Neuron (in vitro differentiated cells): ENCODE measurements around the gene ZNF324B.
"Not testable (repeated sequence)": the region's sequence is repeated elsewhere in the genome, so short reads cannot be mapped to it uniquely, and the experiment has no call there.

Experiments
- H2AFZ ChIP-seq: one replicate; pipeline ENCODE4 v1.6.1; 2013; ENCODE audit warnings: low read depth, mild to moderate bottlenecking, inconsistent platforms, low read length, moderate library complexity
- H3K27me3 ChIP-seq: one replicate; pipeline ENCODE4 v1.6.1; 2013; ENCODE audit warnings: low read length; ENCODE audit not compliant: insufficient read depth
- H3K36me3 ChIP-seq: one replicate; pipeline ENCODE4 v1.6.1; 2013; ENCODE audit warnings: low read length; ENCODE audit not compliant: insufficient read depth
- H3K4me1 ChIP-seq: one replicate; pipeline ENCODE4 v1.6.1; 2013; ENCODE audit warnings: low read length; ENCODE audit not compliant: insufficient read depth
- H3K4me3 ChIP-seq: 2 replicates; pipeline ENCODE4 v1.5.1; 2013; ENCODE audit warnings: mild to moderate bottlenecking, low read length, moderate library complexity
- H3K9me3 ChIP-seq: one replicate; pipeline ENCODE4 v1.6.1; 2013; ENCODE audit warnings: low read length

ZNF324B gene

DNA sequence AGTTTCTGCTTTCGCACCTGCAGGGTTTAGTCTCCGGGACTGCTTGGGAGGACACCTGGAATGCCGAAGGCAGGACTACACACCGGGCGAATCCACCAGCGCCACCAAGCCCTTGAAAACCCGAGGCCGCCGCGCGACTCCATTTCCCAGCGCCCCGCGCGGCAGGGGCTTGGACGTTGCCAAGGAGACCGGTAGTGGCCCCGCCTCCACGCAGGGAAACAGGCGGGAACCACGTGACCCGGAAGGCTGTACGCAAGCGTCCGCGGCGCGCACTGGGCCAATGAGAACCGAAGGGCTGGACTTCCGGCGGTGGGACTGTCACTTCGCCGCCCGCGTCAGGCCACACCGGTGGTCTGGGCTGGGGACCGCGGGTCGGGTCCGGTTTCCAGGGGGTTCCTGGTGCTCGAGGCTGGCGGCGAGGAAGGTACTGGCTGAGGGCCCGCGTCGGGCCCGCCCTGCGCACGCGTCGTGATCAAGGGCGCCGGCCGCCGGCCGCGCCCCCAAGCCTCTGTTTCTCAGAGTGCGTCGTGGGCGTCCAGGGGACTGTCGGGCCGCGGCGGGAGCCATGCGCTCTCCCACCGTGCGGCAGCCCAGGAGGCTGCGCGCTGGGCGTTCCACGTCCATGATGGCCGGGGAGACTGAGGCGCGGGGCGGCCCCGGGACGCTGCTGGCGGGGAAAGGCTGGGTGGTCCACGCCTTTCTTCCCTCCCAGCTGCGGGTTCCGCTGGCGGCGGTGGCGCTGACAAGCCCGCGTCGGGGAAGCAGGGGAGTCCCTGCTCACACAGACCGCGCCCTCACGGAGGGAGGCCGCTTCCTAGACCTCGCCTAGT, 15.6 kb downstream of the ZNF324B start, which contains the start of gene ZNF324:
ZNF324 (plus strand) TSS at position 321 of the 830 bp plus-strand sequence. CDS start 2,106 bp downstream, outside the sequence.
- Histone ChIP-seq H3K27me3 (no peaks in the 10 kb centered on the region), H3K9me3 (no peaks in the 10 kb centered on the region), H3K36me3 (peaks cover 15% of the 10 kb centered on the region), H3K4me1 (peaks cover 11% of the 10 kb centered on the region), H3K4me3 (peak within 1 kb of the TSS; percentile 77), H2AFZ (peak within 1 kb of the TSS; percentile 79)

DNA sequence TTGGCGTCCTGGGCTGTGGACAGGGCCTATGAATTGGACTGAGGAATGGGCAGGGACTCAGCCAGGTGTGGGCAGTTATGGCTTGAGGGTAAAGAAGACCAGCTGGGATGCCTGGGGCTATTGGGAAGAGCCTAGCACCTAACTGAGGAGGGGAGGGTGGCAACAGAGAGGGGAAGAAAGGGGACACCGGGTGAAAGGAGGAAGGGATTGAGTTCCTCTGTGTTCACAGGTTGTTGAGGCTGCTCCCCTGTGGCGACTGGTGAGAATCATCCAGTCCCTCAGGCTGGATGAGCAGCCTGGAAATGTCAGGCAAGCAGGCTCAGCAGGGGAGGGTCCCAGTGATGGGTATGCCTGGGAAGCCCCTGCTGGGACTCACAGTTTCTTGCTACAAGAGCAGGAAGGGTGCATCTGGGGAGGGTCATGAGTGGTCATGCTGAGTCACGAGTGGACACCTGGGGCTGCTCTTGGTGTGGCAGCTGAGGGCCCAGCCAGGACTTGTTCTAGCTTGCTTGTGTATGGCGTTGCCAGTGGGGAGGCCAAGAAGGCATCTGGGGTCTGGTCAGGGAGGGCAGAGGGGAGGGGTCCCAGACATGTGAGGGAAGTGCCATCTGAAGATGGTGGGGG, 16.9 kb downstream of the ZNF324B start:
- H3K4me1 ChIP-seq: peaks cover 11% of the 10 kb centered on the region
- H2AFZ ChIP-seq: no peak overlapping the region
- H3K4me3 ChIP-seq: peak overlapping the region; percentile 21
- no peaks in the 10 kb centered on the region for H3K9me3 ChIP-seq
- H3K27me3 ChIP-seq: no peaks in the 10 kb centered on the region
- peaks cover 28% of the 10 kb centered on the region for H3K36me3 ChIP-seq

DNA sequence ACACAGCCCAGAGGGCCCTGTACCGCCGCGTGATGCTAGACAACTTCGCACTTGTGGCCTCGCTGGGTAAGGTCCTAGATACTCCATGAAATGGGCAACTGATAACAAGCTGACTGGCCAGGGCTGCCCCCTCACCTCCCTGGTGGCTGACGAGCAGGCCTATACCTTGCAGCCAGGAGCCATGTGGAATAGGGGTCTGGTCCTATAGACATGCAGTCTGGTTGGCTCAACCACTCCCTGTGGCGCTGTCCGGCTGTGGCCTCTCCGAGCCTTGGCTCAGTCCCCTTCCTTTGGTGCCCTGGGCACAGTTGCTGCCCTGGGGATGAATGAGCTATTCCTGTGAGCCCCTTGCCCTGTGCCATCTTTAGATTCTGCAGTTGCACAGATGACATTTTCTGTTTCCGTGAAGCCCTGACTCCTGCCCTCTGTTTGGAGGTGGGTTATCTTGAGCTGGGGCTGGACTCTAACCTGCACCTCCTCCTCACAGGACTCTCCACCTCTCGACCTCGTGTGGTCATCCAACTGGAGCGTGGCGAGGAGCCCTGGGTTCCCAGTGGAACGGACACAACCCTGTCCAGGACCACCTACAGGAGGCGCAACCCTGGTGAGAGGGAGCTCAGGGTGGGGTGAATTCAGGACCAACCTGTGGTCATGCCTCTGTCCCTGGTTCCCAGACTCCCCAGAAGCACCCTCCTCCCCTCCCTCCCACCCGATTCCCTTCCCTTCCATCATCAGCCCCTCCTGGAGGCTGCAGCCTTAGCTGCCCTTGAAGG, 18.0 kb downstream of the ZNF324B start:
- H2AFZ ChIP-seq: no peak overlapping the region
- no peaks in the 10 kb centered on the region for H3K9me3 ChIP-seq
- H3K4me1 ChIP-seq: peaks cover 11% of the 10 kb centered on the region
- H3K36me3 ChIP-seq: peaks cover 33% of the 10 kb centered on the region
- no peak overlapping the region for H3K4me3 ChIP-seq
- no peaks in the 10 kb centered on the region for H3K27me3 ChIP-seq

DNA sequence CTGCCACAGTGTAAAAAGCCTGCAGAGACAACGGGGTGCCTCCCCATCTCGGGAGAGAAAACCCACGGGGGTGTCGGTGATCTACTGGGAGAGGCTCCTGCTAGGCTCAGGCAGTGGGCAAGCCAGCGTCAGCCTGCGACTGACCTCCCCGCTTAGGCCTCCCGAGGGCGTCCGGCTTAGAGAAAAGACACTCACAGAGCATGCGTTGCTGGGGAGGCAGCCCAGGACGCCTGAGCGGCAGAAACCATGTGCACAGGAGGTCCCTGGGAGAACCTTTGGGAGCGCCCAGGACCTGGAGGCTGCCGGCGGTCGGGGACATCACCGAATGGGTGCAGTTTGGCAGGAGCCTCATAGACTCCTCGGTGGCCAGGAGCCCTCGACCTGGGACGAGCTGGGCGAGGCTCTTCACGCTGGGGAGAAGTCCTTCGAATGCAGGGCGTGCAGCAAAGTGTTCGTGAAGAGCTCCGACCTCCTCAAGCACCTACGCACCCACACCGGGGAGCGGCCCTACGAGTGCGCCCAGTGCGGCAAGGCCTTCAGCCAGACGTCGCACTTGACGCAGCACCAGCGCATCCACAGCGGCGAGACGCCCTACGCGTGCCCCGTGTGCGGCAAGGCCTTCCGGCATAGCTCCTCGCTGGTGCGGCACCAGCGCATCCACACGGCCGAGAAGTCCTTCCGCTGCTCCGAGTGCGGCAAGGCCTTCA, 19.6 kb downstream of the ZNF324B start:
- not testable (repeated sequence) for H3K4me3 ChIP-seq, H2AFZ ChIP-seq, H3K9me3 ChIP-seq, H3K27me3 ChIP-seq
- H3K36me3 ChIP-seq: peaks cover 33% of the 10 kb centered on the region
- H3K4me1 ChIP-seq: peaks cover 20% of the 10 kb centered on the region

DNA sequence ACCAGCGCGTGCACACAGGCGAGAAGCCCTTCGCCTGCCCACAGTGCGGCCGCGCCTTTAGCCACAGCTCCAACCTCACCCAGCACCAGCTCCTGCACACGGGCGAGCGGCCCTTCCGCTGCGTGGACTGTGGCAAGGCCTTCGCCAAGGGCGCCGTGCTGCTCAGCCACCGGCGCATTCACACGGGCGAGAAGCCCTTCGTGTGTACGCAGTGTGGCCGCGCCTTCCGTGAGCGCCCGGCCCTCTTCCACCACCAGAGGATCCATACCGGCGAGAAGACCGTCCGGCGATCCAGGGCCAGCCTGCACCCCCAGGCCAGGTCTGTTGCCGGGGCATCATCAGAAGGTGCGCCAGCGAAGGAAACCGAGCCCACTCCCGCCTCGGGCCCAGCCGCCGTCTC, 20.3 kb downstream of the ZNF324B start:
- H2AFZ ChIP-seq: no peak overlapping the region
- no peaks in the 10 kb centered on the region for H3K9me3 ChIP-seq
- H3K27me3 ChIP-seq: no peaks in the 10 kb centered on the region
- peaks cover 20% of the 10 kb centered on the region for H3K4me1 ChIP-seq
- H3K4me3 ChIP-seq: no peak overlapping the region
- peaks cover 33% of the 10 kb centered on the region for H3K36me3 ChIP-seq

DNA sequence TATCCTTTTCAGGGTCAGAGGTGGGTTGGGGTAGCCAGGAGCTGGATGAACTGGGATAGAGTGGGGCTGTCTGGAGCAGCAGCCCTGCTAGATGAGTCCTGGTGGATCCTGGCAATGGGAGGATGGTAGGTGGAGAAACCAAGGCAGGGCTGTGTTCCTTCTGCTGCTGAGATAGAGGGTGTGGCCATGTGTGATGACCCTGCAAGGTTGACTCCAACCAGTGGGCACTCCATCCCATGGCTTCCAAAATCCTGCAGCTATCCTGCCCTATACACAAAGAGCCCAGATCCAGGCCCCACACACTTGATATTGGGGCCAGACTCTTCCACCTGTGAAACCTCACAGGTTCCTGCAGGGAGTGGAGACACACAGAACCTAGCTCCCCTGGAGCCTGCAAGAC, 22.4 kb downstream of the ZNF324B start:
- H3K27me3 ChIP-seq: no peaks in the 10 kb centered on the region
- H3K9me3 ChIP-seq: no peaks in the 10 kb centered on the region
- peaks cover 16% of the 10 kb centered on the region for H3K4me1 ChIP-seq
- H3K4me3 ChIP-seq: no peak overlapping the region
- H3K36me3 ChIP-seq: peaks cover 39% of the 10 kb centered on the region
- H2AFZ ChIP-seq: no peak overlapping the region

DNA sequence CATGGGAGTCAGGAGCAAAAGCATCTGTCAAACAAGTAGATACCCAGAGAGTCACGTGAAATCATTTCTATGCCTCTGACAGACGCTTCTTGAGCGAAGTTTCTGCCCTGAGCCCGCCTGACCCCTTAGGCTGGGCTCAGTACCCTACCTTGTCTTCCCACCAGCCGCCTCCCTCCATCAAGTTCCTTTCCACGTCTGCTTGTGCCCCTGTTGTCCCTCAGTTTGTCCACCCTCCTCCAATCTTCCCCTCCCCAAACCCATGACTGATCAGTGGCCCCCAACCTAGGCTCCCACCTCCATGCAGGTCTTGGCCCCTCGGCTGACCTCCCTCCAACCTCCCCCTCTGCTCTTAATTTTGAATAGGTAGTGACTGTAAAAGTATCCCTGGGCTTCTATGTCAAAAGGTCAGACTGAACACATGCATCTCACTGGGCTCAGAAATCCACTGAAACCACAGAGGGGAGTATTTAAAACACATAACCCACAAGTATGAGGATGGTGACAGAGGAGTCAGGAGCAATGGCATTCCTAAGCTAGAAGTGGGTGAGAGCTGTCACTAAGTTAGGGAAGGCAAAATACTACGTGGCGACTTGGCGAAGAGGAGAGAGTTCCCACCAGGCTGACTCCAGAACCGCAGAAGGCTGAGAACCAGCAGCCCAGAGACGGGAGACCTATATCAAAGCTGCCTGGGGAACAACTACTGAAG, 23.0 kb downstream of the ZNF324B start:
- Histone ChIP-seq H3K4me1 (peaks cover 16% of the 10 kb centered on the region), H3K27me3 (no peaks in the 10 kb centered on the region), H2AFZ (no peak overlapping the region), H3K4me3 (no peak overlapping the region), H3K36me3 (peaks cover 42% of the 10 kb centered on the region), H3K9me3 (no peaks in the 10 kb centered on the region)

DNA sequence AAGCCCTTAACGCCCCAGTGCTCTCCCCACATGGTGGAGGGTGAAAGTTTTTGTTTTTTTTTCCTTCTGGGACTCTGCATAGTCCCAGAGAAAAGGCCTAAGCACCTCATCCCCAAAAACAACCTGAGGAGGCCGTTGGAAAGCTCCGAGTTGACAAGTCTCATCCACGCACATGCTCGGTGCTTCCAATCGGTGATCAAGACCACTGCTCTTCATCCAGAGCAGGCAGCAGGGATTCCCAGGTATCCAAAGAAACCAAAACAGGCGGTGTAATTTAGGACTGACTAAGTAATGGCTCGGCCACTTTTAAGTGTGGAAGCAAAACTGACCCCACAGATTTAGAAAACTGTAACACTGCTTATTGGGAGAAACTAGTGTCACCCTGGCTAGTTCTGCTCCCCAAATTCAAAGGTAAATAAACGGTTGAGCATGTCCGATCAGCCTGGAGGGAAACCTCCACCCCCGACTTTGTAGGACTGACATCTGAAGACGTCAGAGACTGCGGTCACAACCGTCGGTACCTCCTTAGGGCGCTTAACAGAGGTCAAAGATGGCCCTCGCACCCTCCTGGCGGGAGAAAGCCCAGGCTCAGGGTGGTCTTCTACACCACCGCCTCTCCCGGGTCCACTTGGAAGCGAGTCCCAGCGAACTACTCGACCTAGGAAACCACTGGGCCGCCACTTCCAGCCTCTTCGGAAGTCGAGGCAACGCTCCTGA, 23.7 kb downstream of the ZNF324B start:
- Histone ChIP-seq H2AFZ (peak overlapping the region; percentile 82), H3K4me3 (peak overlapping the region; percentile 76), H3K27me3 (no peaks in the 10 kb centered on the region), H3K36me3 (peaks cover 38% of the 10 kb centered on the region), H3K9me3 (no peaks in the 10 kb centered on the region), H3K4me1 (peaks cover 16% of the 10 kb centered on the region)

DNA sequence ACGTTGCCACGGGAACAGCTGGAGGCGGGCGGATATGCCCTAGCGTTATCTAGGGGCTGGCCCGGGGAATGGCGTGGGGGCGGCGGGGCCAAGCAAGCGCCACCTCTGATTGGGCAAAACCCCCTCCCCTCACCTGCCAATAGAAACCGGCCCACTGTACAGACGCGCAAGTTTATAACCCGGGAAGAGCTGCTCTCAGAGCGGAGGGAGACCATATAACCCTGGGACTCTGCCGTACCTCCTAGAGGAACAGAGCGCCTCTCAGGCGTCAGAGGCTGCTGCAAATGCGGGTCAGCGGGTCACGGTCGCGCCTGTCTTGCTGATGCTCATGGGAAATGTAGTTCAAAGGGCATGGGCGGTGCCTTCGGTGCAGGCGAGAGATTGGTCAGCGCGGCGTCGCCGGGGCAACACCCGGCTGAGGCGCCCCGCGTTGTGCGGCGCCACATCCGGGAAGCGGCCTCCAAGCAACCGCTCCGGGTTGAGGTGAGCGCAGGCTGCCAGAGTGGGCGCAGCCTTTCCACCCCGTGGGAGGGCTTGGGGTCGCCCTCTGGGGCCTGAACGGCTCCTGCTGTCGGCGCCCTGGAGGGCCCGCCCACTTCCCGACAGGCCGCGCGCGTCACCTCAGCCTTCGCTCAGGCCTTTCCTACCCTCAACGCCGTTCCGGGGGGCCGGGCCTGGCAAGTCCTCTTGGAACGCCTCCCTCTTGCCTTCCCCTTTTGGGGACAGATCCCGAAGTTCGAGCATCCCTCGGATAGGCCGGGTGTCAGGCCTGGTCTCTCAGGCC, 24.5 kb downstream of the ZNF324B start, which contains the start of gene ZNF446:
ZNF446 (plus strand) TSS at position 639 of the 784 bp plus-strand sequence. CDS start 867 bp downstream, outside the sequence.
- Histone ChIP-seq H3K4me3 (peak within 1 kb of the TSS; percentile 76), H3K36me3 (peaks cover 39% of the 10 kb centered on the region), H3K9me3 (no peaks in the 10 kb centered on the region), H3K4me1 (peaks cover 16% of the 10 kb centered on the region), H2AFZ (peak within 1 kb of the TSS; percentile 82), H3K27me3 (no peaks in the 10 kb centered on the region)

DNA sequence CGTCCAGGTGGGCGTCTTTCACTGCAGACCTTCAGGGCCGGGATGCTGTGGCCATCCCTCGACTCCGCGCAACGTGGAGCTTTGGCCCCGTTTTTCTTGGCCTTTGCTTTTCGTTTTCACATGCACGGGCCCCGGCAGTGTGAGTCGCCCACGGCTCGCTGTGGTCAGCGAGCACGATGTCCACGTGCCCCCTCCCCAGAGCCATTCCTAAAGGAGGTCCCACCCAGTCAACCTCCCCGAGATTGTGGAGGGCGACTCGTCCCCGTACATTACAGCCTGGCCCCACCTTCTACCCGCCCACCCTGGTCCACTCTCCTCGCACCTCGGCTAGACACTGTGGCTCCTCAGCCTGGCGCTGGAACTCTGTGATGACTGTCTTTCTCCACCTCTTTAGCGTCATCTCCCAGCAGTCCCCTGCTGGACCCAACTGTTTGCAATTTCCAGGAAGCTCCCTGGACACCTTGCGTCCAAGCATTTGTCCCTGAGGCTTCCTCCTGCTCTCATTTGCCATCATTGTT, 25.1 kb downstream of the ZNF324B start:
- Histone ChIP-seq H3K4me3 (peak overlapping the region; percentile 76), H3K9me3 (no peaks in the 10 kb centered on the region), H3K4me1 (peaks cover 16% of the 10 kb centered on the region), H3K27me3 (no peaks in the 10 kb centered on the region), H2AFZ (peak overlapping the region; percentile 24), H3K36me3 (peaks cover 44% of the 10 kb centered on the region)

DNA sequence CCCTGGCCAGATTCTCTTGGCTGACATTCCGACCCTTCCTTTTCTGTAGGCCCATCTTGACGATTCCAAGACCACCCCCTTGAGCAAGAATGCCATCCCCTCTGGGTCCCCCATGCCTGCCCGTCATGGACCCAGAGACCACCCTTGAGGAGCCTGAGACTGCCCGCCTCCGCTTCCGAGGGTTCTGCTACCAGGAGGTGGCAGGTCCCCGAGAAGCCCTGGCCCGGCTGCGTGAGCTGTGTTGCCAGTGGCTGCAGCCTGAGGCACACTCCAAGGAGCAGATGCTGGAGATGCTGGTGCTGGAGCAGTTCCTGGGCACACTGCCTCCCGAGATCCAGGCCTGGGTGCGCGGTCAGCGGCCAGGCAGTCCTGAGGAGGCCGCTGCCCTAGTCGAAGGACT, 25.7 kb downstream of the ZNF324B start:
- no peaks in the 10 kb centered on the region for H3K27me3 ChIP-seq
- no peaks in the 10 kb centered on the region for H3K9me3 ChIP-seq
- H3K36me3 ChIP-seq: peaks cover 40% of the 10 kb centered on the region
- peaks cover 16% of the 10 kb centered on the region for H3K4me1 ChIP-seq
- peak overlapping the region; percentile 76 for H3K4me3 ChIP-seq
- no peak overlapping the region for H2AFZ ChIP-seq
